Body of pancreas (tissue), 4 donors: ENCODE measurements around the gene ACTG1.

Experiments used
- CTCF ChIP-seq, 7 experiments: fragments of 450-650 bp in 4 of 7; fragments of 200-600 bp in 3 of 7; sonication (generic) in 3 of 7; IDR thresholded peaks; one replicate each; pipeline ENCODE4 v1.5.1; 2016 to 2019; ENCODE audit warnings: antibody characterized with exemption in 7 of 7
- POLR2A ChIP-seq, 3 donors: fragments of 450-650 bp; IDR thresholded peaks; one replicate each; pipeline ENCODE4 v1.6.1; 2016; ENCODE audit warnings: antibody characterized with exemption in 3 of 3, mild to moderate bottlenecking in 2 of 3

- no peak for TF ChIP-seq CTCF (IDR thresholded peaks at IDR 0.05)
- TF ChIP-seq POLR2A (IDR thresholded peaks at IDR 0.05), result no peak
These were observed 20.4 kb downstream of the ACTG1 start for GRCh38 chr17:81492202-81492601.
